Glomerular visceral epithelial cell (primary cell): Measurements from ENCODE around the gene SIRT3.
"Not testable (repeated sequence)": the region's sequence is repeated elsewhere in the genome, so short reads cannot be mapped to it uniquely, and the experiment has no call there.

Source experiments
- DNase-seq: peaks from one replicate; pipeline ENCODE4 v3.0.0-alpha.2; 2016; ENCODE audit errors: extremely low spot score

The SIRT3 gene

DNA sequence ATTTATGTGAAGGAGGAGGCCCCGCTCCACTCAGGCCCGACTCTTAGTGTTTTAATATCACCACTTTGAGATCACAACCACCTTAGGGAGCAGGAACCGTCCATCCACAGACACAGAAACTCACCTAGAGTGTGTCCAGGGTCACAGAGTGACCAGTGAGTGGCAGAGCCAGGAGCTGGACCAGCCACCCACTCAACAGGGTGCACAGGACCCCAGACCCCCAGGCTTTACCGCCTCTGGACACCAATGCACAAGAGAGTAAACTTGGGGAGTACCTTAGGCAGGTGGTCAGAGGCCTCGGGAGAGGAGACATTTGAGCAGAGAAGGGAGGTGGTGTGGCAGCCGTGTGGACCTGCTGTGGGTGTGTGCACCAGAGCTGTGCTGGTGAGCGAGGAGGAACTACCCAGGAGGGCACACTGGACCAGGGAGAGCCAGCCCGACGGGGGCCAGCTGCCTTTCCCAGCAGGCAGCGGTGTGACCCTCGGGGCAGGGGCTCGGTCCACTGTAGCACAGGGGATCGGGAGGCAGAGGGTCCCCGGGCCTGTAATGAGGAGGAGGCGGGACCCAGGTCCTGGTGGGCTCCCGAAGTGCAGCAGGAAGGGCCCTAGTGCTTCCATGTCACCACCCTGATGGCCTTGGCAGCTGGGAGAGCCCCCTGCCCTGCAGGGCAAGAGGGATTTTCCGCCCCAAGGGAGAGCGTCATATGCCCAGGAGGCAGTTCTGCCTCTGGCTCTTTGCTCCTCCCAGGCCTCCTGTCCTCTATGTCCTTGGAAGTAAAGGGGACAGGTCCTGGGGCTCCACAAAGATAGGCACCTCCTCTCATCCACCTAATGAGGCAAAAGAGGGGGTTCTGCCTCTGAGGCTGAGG is 34.5 kb upstream of the SIRT3 start:
- DNase-seq: no peak

DNA sequence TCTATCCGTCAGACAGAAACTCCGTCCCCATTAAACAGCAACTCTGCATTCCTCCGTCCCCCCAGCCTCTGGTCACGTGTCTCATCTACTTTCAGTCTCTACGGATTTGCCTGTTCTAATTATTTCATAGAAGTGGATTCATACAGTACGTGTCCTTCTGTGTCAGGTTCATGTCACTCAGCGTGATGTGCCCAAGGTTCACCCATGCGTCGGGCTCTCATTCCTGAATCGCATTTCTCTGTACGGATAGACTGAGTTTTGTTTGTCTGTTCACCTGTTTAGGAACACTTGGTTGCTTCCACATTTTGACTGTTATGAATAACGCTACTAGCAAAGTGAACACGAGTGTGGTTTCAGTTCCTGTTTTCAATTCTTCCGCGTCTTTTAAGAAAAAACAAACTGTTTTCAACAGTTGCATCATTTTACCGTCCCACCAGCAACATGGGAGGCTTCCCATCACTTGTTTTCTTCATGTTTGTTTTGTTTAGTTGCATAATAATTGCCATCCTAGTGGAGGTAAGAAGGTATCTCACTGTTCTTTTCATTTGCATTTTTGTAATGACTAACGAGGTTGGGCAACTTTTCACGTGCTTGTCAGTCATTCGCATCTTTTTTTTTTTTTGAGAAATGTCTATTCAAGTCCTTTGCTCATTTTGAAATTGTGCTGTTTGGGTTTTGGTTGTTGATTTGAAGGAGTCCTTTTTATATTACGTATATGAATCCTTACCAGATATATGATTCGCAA is 33.2 kb upstream of the SIRT3 start:
- no peak for DNase-seq

DNA sequence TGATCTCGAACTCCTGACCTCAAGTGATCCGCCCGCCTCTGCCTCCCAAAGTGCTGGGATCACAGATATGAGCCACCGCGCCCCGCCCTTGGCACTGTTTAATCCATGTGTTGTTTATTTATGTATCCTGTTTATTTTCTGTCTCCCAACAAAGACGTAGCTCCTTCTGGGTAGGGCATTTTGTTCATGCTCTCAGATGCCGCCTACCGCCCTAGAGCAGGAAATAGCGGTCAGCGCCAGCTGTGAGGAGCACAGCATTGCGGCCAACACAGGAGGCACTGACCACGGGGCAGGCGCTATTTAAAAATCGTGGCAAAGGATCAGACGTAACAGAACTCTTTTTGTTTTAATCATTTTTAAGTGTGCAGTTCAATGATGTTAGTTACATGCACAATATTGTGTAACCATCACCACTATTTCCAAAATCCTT is 32.6 kb upstream of the SIRT3 start:
- DNase-seq: not testable (repeated sequence)

DNA sequence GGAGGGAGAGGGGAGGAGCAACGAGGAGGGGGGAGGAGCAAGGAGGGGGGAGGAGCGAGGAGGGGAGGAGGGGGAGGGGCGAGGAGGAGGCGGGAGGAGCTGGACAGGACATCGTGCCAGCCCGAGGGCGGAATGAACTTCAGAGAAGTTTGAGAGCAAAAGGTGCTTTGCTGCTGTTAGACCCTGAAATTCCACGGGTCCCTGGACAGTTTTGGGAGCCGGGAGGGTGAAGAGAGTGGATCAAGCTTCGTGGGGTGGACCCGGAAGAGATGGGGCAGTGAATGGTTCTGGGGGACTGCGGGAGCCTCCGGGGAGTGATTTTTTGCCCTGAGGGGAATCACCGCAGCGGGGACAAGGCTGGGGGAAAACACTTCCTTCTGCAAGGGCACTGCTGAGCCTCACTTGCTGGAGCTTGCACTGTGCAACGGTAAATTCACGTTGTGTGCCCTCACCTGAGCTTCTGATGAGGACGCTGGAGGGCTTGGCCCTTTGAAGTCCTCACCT is 31.4 kb upstream of the SIRT3 start:
- DNase-seq: no peak

DNA sequence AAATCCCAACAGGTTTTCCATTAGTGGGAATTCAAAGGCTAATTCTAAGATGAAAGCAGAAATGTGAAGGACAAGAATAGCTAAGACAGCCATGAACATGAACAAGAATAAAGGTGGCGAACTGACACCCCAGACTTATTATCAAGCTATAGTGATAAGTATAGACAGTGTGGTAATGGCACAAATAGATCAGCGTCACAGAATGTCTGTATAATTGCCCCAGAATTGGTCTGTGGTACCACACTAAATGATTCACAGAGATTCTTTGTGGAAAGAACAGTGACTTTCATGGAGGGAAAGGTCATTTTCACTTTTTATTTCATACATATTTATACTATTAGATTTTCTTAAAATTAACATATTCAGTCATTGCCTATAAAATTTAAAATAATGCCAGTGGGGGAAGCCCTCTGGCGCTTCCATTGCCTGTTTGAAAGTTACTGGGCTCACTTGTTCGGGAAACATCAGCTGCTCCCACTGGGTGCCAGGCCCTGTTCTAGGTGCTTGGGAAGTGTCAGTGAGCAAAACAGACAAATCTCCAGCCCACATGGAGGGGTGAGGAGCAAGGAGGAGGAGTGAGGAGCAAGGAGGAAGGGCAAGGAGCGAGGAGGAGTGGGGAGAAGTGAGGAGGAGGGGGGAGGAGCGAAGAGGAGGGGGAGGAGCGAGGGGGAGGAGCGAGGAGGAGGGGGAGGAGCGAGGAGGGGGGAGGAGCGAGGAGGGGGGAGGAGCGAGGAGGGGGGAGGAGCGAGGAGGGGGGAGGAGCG is 30.7 kb upstream of the SIRT3 start:
- DNase-seq: no peak

DNA sequence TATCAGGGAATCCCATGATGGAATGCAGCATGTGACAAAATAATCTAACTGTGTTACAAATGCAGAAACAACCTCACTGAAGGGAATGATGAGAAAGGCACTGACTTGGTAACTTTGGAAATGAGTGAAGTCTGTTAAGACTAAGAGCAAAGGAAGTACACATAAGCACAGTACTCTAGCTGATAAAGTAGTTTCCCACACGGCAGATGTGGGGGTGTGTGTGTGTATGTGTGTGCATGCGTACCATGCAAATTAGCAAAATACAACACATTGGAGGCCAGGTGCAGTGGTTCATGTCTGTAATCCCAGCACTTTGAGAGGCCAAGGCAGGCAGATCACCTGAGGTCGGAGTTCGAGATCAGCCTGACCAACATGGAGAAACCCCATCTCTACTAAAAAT is 25.5 kb upstream of the SIRT3 start:
- no peak for DNase-seq

DNA sequence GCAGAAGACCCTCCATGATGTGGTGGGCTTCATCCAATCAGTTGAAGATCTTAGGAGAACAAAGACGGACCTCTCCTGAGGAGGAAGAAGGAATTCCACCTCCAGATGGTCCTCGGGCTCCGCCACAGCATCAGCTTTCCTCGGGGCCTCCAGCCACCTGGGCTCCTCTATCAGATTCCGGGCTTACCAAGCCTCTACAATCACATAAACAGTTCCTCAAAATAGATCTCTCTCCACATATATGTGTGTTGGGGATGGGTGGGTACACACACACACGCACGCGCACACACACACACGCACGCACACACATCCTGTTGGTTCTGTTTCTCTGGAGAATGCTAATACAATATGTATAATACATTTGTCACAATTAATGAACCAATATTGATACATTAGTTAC is 23.3 kb upstream of the SIRT3 start:
- no peak for DNase-seq

DNA sequence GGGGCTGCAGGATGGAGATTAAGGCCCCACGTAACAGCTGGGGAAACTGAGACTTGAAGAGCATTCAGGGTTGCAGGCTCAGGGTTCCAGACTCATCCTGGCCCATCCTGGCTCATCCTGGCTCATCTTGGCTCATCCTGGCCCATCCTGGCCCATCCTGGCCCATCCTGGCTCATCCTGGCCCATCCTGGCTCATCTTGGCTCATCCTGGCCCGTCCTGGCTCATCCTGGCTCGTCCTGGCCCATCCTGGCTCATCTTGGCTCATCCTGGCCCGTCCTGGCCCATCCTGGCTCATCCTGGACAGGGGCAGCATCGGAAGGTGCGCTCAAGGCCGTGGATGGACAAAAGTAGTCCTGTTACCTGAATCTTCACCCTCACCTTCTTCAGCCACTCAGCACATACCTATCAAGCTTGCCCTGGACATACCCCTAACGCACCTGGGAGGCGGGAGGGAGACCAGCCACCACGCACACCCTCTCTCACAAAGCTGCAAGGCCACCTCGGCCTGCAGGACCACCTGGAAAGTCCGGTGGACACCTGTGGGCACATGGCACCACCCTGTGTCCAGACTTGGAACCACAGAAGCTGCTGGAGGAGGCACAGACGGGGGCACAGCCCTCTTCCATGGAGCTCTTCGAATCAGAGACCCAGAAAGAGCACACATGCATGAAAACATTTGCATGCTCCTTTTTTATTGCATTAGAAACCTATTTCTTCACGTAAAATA is 21.8 kb upstream of the SIRT3 start:
- DNase-seq: no peak

DNA sequence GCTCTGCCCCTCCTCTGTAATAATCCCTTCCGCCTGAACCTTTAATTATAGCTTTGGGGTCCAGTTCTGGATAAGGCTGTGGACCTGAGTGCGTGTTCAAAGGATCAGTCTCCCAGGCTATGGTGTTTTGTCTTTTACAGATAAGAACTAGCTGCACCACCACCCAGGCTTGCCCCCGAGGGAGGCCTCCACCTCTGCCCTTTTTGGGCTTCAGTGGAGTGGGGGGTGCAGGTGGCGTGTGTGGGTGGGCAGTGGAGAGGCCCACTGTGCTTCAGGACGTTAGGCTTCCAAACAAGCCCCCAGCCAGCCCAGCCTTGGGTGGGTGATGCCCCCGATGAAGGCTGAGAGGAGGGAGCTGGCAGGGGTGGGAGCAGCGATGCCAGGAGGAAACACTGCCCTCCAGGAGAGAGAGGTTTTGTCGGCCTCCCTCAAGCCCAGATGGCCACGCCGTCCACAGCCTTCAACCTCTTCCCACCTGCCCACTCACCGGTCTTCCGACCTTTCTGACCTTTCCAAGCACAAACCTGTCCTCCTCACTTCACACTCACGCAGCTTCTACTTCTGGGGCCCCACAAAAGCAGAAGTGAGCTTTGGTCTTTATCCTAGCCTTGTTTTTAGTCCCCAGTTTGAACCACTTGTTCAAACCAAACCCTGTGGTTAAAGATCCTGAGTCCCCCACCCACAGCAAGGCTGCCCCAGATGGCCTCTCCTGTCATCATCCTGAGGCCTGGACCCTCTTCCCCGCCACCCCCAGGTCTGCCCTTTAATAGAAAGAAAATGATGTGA is 21.0 kb upstream of the SIRT3 start:
- DNase-seq: no peak

DNA sequence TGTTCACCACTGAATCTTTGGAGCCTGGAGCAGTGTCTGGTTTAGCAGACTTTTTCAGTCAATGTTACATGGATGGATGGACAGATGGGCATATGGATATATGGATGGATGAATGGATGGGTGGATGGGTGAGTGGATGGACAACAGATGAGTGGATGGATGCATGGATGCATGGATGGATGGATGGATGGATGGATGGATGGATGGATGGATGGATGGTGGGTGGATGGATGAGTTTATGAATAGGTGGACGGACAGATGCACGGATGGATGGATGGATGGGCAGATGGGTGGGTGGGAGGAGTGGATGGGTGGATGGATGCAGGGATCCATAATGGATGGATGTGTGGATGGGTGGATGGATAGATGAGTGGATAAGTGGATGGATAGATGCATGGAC is 19.7 kb upstream of the SIRT3 start:
- no peak for DNase-seq

DNA sequence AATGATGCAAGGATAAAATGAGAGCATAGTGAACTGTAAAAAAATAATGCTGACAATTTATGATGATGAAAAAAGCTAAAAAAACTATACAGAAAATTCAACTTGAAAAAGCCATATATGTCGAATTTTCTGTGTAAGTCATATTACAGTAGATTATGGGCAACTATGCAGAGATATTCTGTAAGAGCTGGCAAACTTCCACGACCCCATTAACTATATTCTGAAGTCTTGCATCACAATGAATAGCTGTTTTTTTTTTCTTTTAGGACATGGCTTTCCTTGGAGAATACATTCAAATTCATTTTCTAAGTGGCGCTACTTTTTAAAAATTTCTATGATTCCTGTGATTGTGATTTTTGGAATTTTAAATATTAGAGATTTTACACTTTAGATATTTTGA is 19.0 kb upstream of the SIRT3 start:
- DNase-seq: no peak

DNA sequence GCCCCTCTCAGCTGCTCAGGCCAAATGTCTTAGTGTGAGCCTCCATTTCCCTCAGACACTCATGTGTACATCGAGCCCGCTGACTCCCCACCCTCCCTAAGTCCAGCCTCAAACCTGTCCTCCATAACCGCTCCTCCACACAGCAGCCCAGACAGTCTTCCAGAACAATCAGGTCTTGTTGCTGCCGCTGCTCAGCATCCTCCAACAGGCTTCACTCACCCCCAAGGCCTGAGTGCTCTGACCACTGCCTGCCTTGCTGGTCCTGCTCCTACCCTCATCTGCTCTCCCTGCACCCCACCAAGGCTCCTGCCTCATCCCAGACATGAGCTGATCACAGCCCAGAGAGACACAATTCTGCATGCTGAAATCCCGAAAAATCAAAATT is 17.7 kb upstream of the SIRT3 start:
- DNase-seq: no peak

DNA sequence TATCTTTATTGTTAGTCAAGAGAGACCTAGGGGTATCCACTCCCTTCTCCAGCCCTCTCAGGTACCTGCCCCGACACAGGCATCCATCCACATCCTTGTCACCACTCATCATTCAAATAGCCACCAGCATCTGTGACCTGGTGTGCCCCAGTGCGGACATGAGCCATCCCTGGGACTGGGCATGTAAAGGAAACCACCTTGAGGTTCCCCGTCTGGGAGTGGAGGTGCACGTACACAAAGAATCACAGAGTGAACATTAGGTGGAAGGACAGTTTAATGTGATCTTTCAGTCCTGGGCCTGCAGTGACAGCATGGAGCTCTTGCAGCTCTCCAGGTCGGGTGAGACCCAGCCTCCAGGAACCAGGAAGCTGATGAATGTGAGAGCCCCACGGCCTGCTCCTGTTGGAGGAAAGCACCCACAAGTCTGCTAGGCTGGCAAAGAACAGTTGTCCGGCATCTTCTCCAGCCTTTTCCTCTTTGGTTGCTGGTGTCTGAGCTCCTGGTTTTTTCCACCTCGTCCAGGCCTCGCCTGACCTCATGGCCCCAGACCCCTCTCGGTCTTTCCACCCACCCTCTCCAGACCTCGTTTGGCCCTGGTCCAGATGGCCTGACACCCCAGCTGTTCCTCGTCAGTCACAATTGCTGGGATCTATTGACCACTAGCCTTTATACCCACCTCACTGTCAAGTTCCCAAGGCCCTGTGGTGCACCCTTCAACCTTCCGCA is 17.2 kb upstream of the SIRT3 start:
- DNase-seq: no peak

DNA sequence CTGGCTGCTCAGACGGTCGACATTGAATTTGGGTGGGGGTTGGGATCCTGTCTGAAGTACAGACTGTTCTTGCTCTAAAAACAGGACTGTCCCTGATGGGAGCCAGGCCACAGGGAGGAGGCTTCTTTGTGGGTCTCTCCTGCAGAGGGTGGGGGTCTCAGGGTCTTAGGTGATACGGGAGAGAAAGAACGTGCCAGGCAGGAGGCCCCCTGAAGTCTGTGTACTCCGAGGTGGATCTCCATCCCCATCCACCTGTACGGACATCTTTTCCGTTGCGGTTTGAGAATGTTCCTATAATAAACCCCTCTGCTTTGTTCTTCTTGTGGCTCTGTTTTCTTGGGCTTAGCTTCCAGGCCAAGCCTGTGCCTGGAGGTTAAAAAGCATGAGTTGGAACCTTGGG is 16.5 kb upstream of the SIRT3 start:
- DNase-seq: no peak

DNA sequence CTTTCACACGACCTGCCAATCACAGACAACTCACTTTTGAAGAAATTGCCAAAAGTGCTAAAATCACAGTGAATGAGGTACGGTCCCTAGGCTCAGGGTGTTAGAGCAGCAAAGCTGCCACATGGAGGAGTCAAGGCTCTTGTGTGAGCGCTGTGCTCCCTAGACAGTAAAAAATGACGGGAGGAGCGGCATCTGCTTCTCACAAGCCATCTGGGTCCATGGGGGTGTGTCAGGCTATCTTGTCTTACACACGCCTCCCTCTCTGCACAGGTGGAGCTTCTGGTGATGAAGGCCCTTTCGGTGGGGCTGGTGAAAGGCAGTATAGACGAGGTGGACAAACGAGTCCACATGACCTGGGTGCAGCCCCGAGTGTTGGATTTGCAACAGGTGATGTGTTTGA is 15.4 kb upstream of the SIRT3 start:
- DNase-seq: no peak

DNA sequence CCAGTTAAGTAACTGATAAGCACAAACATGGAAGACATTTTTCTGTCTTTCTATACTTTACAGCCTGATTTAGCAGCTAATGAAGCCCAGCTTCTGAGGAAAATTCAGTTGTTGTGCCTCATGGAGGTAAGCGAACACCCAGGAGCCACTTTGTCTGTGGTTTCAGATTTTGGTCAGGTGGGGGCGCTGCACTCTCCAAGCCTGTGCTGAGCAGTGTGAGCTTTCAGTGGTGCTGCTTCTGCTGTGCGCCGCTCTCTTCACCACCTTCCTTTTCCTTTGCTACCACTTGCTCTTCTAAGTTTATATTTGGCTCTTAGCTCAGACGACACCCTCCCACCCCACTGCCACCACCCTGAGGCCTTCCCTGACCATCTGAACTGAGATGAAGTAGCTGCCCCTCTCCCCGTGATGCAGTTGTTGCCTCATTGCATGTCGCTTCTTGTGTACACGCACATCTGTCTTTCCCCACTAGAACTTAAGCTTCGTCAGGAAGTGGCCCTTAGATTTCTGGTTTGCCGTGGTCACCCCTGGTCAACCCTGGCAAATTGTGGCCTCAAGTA is 14.7 kb upstream of the SIRT3 start:
- peak; percentile 42 for DNase-seq

DNA sequence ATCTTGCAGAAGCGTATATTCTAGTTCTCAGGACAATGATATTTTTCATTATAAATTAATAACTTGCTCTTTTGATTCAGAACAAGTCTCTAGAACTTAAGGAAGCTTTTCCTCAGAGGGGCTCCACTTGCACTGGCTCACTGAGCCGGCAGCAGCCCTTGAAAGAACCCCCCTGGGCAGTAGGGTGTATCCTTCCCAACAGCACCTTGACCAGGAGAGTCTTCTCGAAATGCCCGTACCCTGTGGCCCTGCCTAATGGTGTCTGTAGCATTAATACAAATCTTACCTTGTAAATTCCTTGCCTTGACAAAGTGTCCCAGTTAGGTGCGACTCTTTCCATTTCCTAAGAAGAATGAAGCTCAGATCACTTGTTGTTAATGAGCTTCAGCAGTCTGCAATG is 14.1 kb upstream of the SIRT3 start:
- DNase-seq: no peak

DNA sequence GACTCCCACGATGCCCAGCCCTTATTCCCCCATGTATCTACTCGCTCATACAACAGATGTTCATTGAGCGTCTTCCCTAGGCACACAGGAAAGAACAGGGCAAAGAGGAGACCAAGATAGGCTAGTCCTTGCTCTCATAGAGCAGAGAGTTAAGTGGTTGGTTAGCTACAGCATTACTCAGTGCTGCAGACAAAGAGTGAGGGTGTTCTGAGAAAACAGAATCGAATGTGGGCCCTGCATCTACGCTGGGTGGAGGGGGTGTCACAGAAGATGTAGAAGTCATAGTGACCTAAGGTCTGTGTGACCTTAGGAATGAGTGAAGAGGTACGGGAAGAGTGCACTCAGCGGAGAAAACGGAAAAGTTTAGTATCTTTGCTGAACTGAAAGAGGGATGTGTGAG is 12.9 kb upstream of the SIRT3 start:
- DNase-seq: no peak

DNA sequence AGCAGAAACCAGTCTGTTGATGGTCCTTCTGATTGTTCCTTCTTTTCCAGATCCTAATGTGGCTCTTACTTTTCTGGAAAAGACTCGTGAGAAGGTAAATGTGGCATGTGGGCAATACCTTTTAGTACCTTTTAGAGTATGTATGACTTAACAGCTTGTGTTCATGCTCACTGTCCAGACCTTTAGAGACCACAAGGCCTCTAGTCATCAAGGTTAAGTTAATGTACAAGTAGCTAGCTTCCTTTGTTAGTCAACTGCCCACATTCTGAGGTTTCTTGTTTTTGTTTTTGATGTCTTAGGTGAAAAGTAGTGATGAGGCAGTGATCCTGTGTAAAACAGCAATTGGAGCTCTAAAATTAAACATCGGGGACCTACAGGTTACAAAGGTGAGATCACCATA is 8.2 kb upstream of the SIRT3 start:
- no peak for DNase-seq

DNA sequence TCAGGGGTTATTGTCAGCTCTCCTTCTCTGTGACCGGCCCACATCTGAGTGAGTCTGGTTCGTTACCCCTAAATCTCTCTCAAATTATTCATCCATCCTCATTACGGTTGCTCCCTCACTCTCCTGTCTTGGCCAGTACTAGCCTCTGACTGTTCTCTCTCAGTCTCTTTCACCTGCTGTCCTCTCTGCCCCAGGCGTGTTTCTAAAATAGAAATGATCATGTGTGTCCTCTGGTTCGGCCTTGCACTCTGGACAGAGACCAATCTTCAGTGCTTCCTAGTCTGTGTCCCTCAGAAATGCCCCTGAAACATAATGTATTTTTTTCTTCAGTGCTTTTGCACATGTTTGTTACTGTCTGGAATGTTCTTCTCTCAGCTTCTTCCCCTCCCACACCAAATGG is 5.5 kb upstream of the SIRT3 start:
- no peak for DNase-seq
